PC-9 (cell line): ENCODE measurements around the gene NDUFS5. TPM values are rescaled to one million over a fixed set of nuclear protein-coding genes. Genes with fewer than 3 reads are reported as not detected.
"Not testable (repeated sequence)": the region's sequence is repeated elsewhere in the genome, so short reads cannot be mapped to it uniquely, and the experiment has no call there.

Experiments used
- Bru-seq: library from RNA; stranded (reverse); fragments of 400-500 nt; gene quantifications from one replicate; lab custom pipeline; 2021; lab: Mats Ljungman, UMichigan
- BruChase-seq, 2 experiments: library from RNA; stranded (reverse); fragments of 400-500 nt; gene quantifications; one replicate each; lab custom pipeline; 2021; lab: Mats Ljungman, UMichigan
- BruUV-seq: library from RNA; stranded (reverse); fragments of 400-500 nt; replicated peaks from 2 replicates; lab custom pipeline; 2021; lab: Mats Ljungman, UMichigan
- CTCF ChIA-PET: fragments of 300-600 bp; sonication (Branson Sonifier 250); formaldehyde crosslinking; loops from one replicate; lab custom pipeline; 2022; ENCODE audit warnings: antibody characterized with exemption; lab: Charles Lee
- POLR2A ChIA-PET: fragments of 300-600 bp; sonication (Branson Sonifier 250); formaldehyde crosslinking; loops from one replicate; lab custom pipeline; 2022; ENCODE audit warnings: antibody characterized with exemption; ENCODE audit not compliant: unreplicated experiment; lab: Charles Lee
- DNase-seq, 2 experiments: peaks; one replicate each; pipeline versions ENCODE4 v3.0.0 to v3.0.0-alpha.2; 2015 to 2022; ENCODE audit warnings: mixed read lengths in 1 of 2
- H2AFZ ChIP-seq: fragments of 200-600 bp; sonication (generic); 2 replicates; pipeline ENCODE4 v1.8.1; 2017; ENCODE audit warnings: antibody characterized with exemption
- H3F3A ChIP-seq: fragments of 200-600 bp; sonication (generic); 2 replicates; pipeline ENCODE4 v1.8.1; 2017; ENCODE audit warnings: antibody characterized with exemption, mild to moderate bottlenecking, low read depth; ENCODE audit not compliant: insufficient read depth
- H3K27ac ChIP-seq: fragments of 200-600 bp; sonication (generic); 2 replicates; pipeline ENCODE4 v1.6.1; 2016; ENCODE audit warnings: mixed run types
- H3K27me3 ChIP-seq: fragments of 200-600 bp; sonication (generic); 2 replicates; pipeline ENCODE4 v1.6.1; 2016; ENCODE audit warnings: low read depth, mixed run types; ENCODE audit not compliant: insufficient read depth
- H3K36me3 ChIP-seq: fragments of 200-600 bp; sonication (generic); 2 replicates; pipeline ENCODE4 v1.6.1; 2016; ENCODE audit warnings: low read depth, mixed run types
- H3K4me1 ChIP-seq: fragments of 200-600 bp; sonication (generic); replicated peaks from 2 replicates; pipeline ENCODE4 v1.6.1; 2016; ENCODE audit warnings: mixed run types; ENCODE audit not compliant: insufficient read depth
- H3K4me2 ChIP-seq: fragments of 200-600 bp; sonication (generic); 2 replicates; pipeline ENCODE4 v1.6.1; 2017; ENCODE audit warnings: mixed run types
- H3K4me3 ChIP-seq: fragments of 200-600 bp; sonication (generic); 2 replicates; pipeline ENCODE4 v1.6.1; 2016; ENCODE audit warnings: mixed run types
- H3K79me2 ChIP-seq: fragments of 200-600 bp; sonication (generic); 2 replicates; pipeline ENCODE4 v1.6.1; 2017; ENCODE audit warnings: low read depth, mixed run types
- H3K9me2 ChIP-seq: fragments of 200-600 bp; sonication (generic); 2 replicates; pipeline ENCODE4 v1.8.1; 2017; ENCODE audit warnings: mild to moderate bottlenecking; ENCODE audit not compliant: insufficient read depth
- H3K9me3 ChIP-seq: fragments of 200-600 bp; sonication (generic); 2 replicates; pipeline ENCODE4 v1.8.1; 2016; ENCODE audit warnings: low read depth; ENCODE audit not compliant: insufficient read depth
- H4K20me1 ChIP-seq: fragments of 200-600 bp; sonication (generic); 2 replicates; pipeline ENCODE4 v1.8.1; 2017; ENCODE audit not compliant: insufficient read depth
- EZH2 ChIP-seq: fragments of 200-600 bp; sonication (generic); IDR thresholded peaks from 2 replicates; pipeline ENCODE4 v1.8.0; 2017; ENCODE audit warnings: antibody characterized with exemption, low read depth
- intact Hi-C: fragments of 100-400 bp; cut with micrococcal nuclease; formaldehyde crosslinking; loops from one replicate; pipeline ENCODE4 v1.10.0; 2022; ENCODE audit not compliant: unreplicated experiment
- long read RNA-seq: library from polyadenylated mRNA; stranded (forward); transcript quantifications from one replicate; pipeline ENCODE4 v2.0.0, GENCODE V29; 2022
- total RNA-seq: library from RNA; stranded (reverse); gene quantifications from 2 replicates; pipeline ENCODE4 v1.2.3, GENCODE V29; 2021
- TF ChIP-seq, protein P1 (sequence below): fragments of 200-600 bp; sonication (generic); conservative IDR thresholded peaks from 2 replicates; pipeline ENCODE4 v1.6.1; 2017; ENCODE audit warnings: mixed run types, antibody characterized with exemption, mild to moderate bottlenecking, moderate library complexity

Gene NDUFS5
- total RNA-seq: 498 and 524 TPM in 2 replicates
- percentile 97 among the genes with signal in this experiment for Bru-seq, nascent RNA
- percentile 89 among the genes with signal in this experiment for BruChase-seq, experiment 1, labeled RNA remaining after a 2-hour chase
- percentile 96 among the genes with signal in this experiment for BruChase-seq, experiment 2, labeled RNA remaining after a 6-hour chase
- long read RNA-seq, transcript NDUFS5-202 (3 exons, 548 nt): minor isoform, 12 of 892 reads
- long read RNA-seq, transcript NDUFS5-201 (3 exons, 544 nt): major isoform, 850 of 892 reads
- long read RNA-seq, partial matches to known transcripts: 27 of 892 reads
- long read RNA-seq, other reads (novel, unspliced or antisense): 3 of 892 reads

- Histone ChIP-seq H3K27me3 (no peaks in the 10 kb centered on the region), H2AFZ (peak within 1 kb of the TSS; percentile 97), H3K27ac (peak within 1 kb of the TSS; percentile 81), H4K20me1 (peaks cover 13% of the 10 kb centered on the region; the same call in 1 of the 2 replicates), H3K9me3 (no peaks in the 10 kb centered on the region), H3K79me2 (peaks cover 48% of the 10 kb centered on the region), H3K4me3 (peak within 1 kb of the TSS; percentile 86), H3K36me3 (peaks cover 15% of the 10 kb centered on the region), H3K4me1 (peaks cover 6% of the 10 kb centered on the region), H3K9me2 (no peaks in the 10 kb centered on the region), H3K4me2 (peak within 1 kb of the TSS; percentile 87), H3F3A (no peaks in the 10 kb centered on the region)
- BruUV-seq: no TSS peak
- intact Hi-C loops: loop anchor here (1.0 to 5.0 kb wide), 4 partner anchors 34 to 167 kb away; partner anchors contain the start of genes AKIRIN1, MYCBP and RRAGC
- TF ChIP-seq, protein P1, sequence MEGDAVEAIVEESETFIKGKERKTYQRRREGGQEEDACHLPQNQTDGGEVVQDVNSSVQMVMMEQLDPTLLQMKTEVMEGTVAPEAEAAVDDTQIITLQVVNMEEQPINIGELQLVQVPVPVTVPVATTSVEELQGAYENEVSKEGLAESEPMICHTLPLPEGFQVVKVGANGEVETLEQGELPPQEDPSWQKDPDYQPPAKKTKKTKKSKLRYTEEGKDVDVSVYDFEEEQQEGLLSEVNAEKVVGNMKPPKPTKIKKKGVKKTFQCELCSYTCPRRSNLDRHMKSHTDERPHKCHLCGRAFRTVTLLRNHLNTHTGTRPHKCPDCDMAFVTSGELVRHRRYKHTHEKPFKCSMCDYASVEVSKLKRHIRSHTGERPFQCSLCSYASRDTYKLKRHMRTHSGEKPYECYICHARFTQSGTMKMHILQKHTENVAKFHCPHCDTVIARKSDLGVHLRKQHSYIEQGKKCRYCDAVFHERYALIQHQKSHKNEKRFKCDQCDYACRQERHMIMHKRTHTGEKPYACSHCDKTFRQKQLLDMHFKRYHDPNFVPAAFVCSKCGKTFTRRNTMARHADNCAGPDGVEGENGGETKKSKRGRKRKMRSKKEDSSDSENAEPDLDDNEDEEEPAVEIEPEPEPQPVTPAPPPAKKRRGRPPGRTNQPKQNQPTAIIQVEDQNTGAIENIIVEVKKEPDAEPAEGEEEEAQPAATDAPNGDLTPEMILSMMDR: no peak
- no peak for TF ChIP-seq EZH2
- ChIA-PET CTCF (interaction anchor here (0.6 to 1.0 kb wide), 3 partner anchors 23 to 69 kb away, joined by 3 to 8 read pairs (median 5); no protein-coding TSS in a partner anchor), POLR2A (interaction anchor here (0.6 to 1.4 kb wide), 15 partner anchors 20 to 1175 kb away, joined by 3 to 9 read pairs (median 5); no protein-coding TSS in a partner anchor)
- DNase-seq: peak; percentile 83 to 89
Observed at GRCh38 chr1:39026051-39026865, at the start of gene NDUFS5. TSS of gene NDUFS5 (plus strand) at chr1:39026350. CDS start at chr1:39028725, 2,375 bp downstream.

DNA sequence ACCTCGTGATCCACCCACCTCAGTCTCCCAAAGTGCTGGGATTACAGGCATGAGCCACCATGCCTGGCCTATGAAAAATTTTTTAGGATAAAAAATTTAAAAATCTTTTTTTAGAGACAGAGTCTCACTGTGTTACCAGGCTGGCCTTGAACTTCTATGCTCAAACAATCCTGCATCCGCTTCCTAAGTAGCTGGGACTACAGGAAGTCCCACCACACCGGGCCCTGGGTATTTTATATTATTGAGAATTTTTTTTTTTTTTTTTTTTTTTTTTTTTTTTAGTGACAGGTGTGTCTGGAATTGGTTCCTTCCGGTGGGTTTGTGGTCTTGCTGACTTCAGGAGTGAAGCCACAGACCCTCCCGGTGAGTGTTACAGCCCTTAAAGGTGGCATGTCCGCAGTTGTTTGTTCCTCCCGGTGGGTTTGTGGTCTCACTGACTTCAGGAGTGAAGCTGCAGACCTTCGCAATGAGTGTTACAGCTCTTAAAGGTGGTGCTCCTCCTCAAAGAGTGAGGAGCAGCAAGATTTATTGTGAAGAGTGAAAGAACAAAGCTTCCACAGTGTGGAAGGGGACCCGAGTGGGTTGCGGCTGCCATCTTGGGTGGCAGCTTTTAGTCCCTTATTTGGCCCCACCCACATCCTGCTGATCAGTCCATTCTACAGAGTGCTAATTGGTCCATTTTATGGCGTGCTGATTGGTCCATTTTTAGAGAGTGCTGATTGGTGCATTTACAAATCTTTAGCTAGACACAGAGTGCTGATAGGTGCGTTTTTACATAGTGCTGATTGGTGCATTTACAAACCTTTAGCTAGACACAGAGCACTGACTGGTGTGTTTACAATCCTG lies 48.5 kb upstream of the NDUFS5 start:
- H3K27me3 ChIP-seq, BruUV-seq, DNase-seq, H3K9me3 ChIP-seq, intact Hi-C loops, H3K4me1 ChIP-seq, H3K36me3 ChIP-seq, H3K9me2 ChIP-seq, H3K4me2 ChIP-seq, H3K4me3 ChIP-seq, H3F3A ChIP-seq, H3K79me2 ChIP-seq, H2AFZ ChIP-seq, POLR2A ChIA-PET, H4K20me1 ChIP-seq, H3K27ac ChIP-seq: not testable (repeated sequence)
- CTCF ChIA-PET: interaction anchor here (0.6 kb wide), 2 partner anchors 10 to 50 kb away, joined by 3 to 9 read pairs; no protein-coding TSS in a partner anchor

GRCh38 chr1:38978245-38978542 lies 48.0 kb upstream of the NDUFS5 start:
- CTCF ChIA-PET, H3K9me3 ChIP-seq, POLR2A ChIA-PET: not testable (repeated sequence)

DNA sequence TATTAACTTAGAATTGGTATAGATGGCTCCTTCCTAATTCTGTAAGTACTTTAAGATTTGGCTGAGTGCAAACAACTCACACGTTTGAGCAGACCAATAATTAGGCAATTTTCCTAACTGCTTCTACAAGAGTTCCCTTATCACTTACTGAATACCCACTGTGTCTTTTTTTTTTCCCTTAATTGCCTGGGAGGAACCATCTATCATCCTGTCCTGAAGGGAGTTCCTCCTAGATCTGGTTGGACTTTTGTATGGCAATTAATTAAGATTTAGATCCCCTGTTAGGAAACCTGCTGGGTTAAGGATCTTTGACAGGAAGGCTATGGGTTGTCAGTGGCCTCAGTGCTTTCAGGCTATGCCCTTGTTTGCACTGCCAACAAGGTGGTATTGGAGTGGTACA lies 46.8 kb upstream of the NDUFS5 start:
- H2AFZ ChIP-seq, H3K4me3 ChIP-seq, H3K27ac ChIP-seq, intact Hi-C loops, BruUV-seq, DNase-seq, POLR2A ChIA-PET, H3K9me3 ChIP-seq, H3K79me2 ChIP-seq, H3K27me3 ChIP-seq, H3K4me1 ChIP-seq, H3F3A ChIP-seq, H3K9me2 ChIP-seq, H3K4me2 ChIP-seq, H4K20me1 ChIP-seq, H3K36me3 ChIP-seq, CTCF ChIA-PET: not testable (repeated sequence)

More at GRCh38 chr1:38978245-38978542, 48.0 kb upstream of the NDUFS5 start:
- BruUV-seq, H3K27ac ChIP-seq, H3K79me2 ChIP-seq, H3K36me3 ChIP-seq, H3F3A ChIP-seq, DNase-seq, intact Hi-C loops, H3K4me1 ChIP-seq, H3K4me3 ChIP-seq, H3K4me2 ChIP-seq, H2AFZ ChIP-seq, H3K27me3 ChIP-seq, H4K20me1 ChIP-seq, H3K9me2 ChIP-seq: not testable (repeated sequence)
